HepG2 (cell line): ENCODE results near the gene CNOT6. TPM values are rescaled to one million over a fixed set of nuclear protein-coding genes. Genes with fewer than 3 reads are reported as not detected.

Experiments used
- ATRX ChIP-seq: sonication (generic); formaldehyde crosslinking; IDR thresholded peaks from 2 replicates; pipeline ENCODE4 v1.4.0; 2020; ENCODE audit warnings: missing genetic modification reagents, borderline replicate concordance
- CENPT ChIP-seq: sonication (generic); formaldehyde crosslinking; IDR thresholded peaks from 2 replicates; pipeline ENCODE4 v1.8.0; 2022; ENCODE audit warnings: low read depth, mild to moderate bottlenecking, moderate library complexity, missing genetic modification reagents
- ERF ChIP-seq: IDR thresholded peaks from 2 replicates; pipeline ENCODE4 v1.6.1; 2018; ENCODE audit warnings: missing biosample characterization, missing genetic modification reagents
- FOXK1 ChIP-seq: sonication (generic); formaldehyde crosslinking; IDR thresholded peaks from 2 replicates; pipeline ENCODE4 v1.4.0; 2020; ENCODE audit warnings: low read depth, missing genetic modification reagents, borderline replicate concordance
- KDM2A ChIP-seq: sonication (generic); formaldehyde crosslinking; IDR thresholded peaks from 2 replicates; pipeline ENCODE4 v1.4.0; 2020; ENCODE audit warnings: low read depth, missing genetic modification reagents, borderline replicate concordance
- KLF6 ChIP-seq: IDR thresholded peaks from 2 replicates; pipeline ENCODE4 v1.8.0; 2016; ENCODE audit warnings: missing biosample characterization, missing genetic modification reagents
- KMT2B ChIP-seq: IDR thresholded peaks from 2 replicates; pipeline ENCODE4 v1.6.1; 2016; ENCODE audit warnings: missing genetic modification reagents, missing compliant biosample characterization
- NFYB ChIP-seq: sonication (generic); formaldehyde crosslinking; IDR thresholded peaks from 2 replicates; pipeline ENCODE4 v1.4.0; 2020; ENCODE audit warnings: missing genetic modification reagents
- NKX3-1 ChIP-seq: sonication (generic); formaldehyde crosslinking; IDR thresholded peaks from 2 replicates; pipeline ENCODE4 v1.5.0; 2020; ENCODE audit warnings: missing genetic modification reagents
- NR2C2 ChIP-seq: sonication (generic); formaldehyde crosslinking; IDR thresholded peaks from 2 replicates; pipeline ENCODE4 v1.4.0; 2020; ENCODE audit warnings: missing genetic modification reagents, mild to moderate bottlenecking, moderate library complexity, borderline replicate concordance
- PAF1 ChIP-seq: IDR thresholded peaks from 2 replicates; pipeline ENCODE4 v1.6.1; 2016; ENCODE audit warnings: missing genetic modification reagents, missing compliant biosample characterization
- PHB2 ChIP-seq: fragments of 450-650 bp; IDR thresholded peaks from 2 replicates; pipeline ENCODE4 v1.6.1; 2018; ENCODE audit not compliant: partially characterized antibody
- PHF20 ChIP-seq: sonication (generic); formaldehyde crosslinking; IDR thresholded peaks from 2 replicates; pipeline ENCODE4 v1.5.0; 2020; ENCODE audit warnings: mild to moderate bottlenecking, missing genetic modification reagents
- PHF8 ChIP-seq: sonication (generic); formaldehyde crosslinking; IDR thresholded peaks from 2 replicates; pipeline ENCODE4 v1.5.0; 2020; ENCODE audit warnings: missing genetic modification reagents
- SP4 ChIP-seq: sonication (generic); formaldehyde crosslinking; IDR thresholded peaks from 2 replicates; pipeline ENCODE4 v1.8.1; 2023; ENCODE audit warnings: mild to moderate bottlenecking, missing genetic modification reagents
- STAG1 ChIP-seq: sonication (generic); formaldehyde crosslinking; IDR thresholded peaks from 2 replicates; pipeline ENCODE4 v1.4.0; 2020; ENCODE audit warnings: missing genetic modification reagents
- ZNF619 ChIP-seq: sonication (generic); formaldehyde crosslinking; IDR thresholded peaks from 2 replicates; pipeline ENCODE4 v1.4.0; 2020; ENCODE audit warnings: mild to moderate bottlenecking, missing genetic modification reagents
- ZNF629 ChIP-seq: sonication (generic); formaldehyde crosslinking; conservative IDR thresholded peaks from 2 replicates; pipeline ENCODE4 v1.5.0; 2020; ENCODE audit warnings: missing genetic modification reagents
- ZSCAN21 ChIP-seq: sonication (generic); formaldehyde crosslinking; IDR thresholded peaks from 2 replicates; pipeline ENCODE4 v1.8.0; 2022; ENCODE audit warnings: mild to moderate bottlenecking, missing genetic modification reagents, moderate library complexity, borderline replicate concordance
- polyA plus RNA-seq, 8 experiments: library from polyadenylated mRNA; depleted of rRNA in 3 of 8; stranded (reverse) in 7 of 8; unstranded in 1 of 8; fragments of >200 nt; fragmentation: Illumina TruSeq in 4 of 8; extraction: Trizol in 4 of 8; gene quantifications; 2 replicates each; pipeline versions ENCODE4 v1.2.1 to v1.2.3, GENCODE V29; 2011 to 2016; ENCODE audit warnings: low read depth in 4 of 8, missing spikeins in 1 of 8, mixed read lengths in 1 of 8; ENCODE audit not compliant: insufficient read depth in 1 of 8
- total RNA-seq, 5 experiments: library from RNA; depleted of rRNA; stranded (reverse); fragments of >200 nt; fragmentation: Illumina TruSeq; extraction: Trizol; gene quantifications; 2 replicates each; pipeline ENCODE4 v1.2.3, GENCODE V29; 2016; ENCODE audit warnings: low read depth in 1 of 5
- TF ChIP-seq, protein P1 (sequence below): sonication (generic); formaldehyde crosslinking; IDR thresholded peaks from 2 replicates; pipeline ENCODE4 v1.8.1; 2022; ENCODE audit warnings: low read depth, mild to moderate bottlenecking, missing genetic modification reagents
- TF ChIP-seq, protein P2 (sequence below): sonication (generic); formaldehyde crosslinking; IDR thresholded peaks from 2 replicates; pipeline ENCODE4 v1.8.0; 2022; ENCODE audit warnings: low read depth, missing genetic modification reagents
- TF ChIP-seq, protein P3 (sequence below): sonication (generic); formaldehyde crosslinking; IDR thresholded peaks from 2 replicates; pipeline ENCODE4 v1.5.0; 2020; ENCODE audit warnings: missing genetic modification reagents
- TF ChIP-seq, protein P4 (sequence below): IDR thresholded peaks from 2 replicates; pipeline ENCODE4 v1.6.1; 2016; ENCODE audit warnings: missing compliant biosample characterization, missing genetic modification reagents, borderline replicate concordance
- TF ChIP-seq, protein P5 (sequence below): sonication (generic); formaldehyde crosslinking; IDR thresholded peaks from 2 replicates; pipeline ENCODE4 v1.4.0; 2020; ENCODE audit warnings: missing genetic modification reagents

The CNOT6 gene
- total and polyA plus RNA-seq, 2 of the 13 experiments (the other 11 are each of a cell fraction or from before 2014, with no cell fraction given), result 8.8 to 9.1 TPM

DNA sequence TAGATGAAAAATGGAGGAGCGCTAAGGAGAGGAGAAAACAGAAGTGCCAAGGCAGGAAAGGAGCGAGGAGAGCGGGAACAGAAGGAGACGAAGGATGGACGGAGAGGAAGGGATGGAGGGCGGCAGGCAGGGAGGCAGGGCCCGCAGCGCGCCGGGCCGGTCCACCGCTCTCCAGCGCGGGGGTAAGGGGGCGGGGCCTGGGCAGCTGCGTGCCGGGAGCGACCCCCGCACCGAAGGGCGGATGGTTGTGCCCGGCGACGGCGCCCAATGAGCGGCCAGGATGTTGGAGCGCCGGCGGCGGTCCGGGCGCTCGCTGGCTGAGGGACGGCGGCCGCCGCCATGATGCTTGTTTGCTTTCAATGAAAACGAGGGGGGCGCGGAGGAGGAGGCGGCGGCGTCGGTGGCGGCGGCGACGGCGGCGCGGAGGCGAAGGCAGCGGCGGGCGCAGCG lies at the start of gene CNOT6 (continued):
- TF ChIP-seq, protein P1, sequence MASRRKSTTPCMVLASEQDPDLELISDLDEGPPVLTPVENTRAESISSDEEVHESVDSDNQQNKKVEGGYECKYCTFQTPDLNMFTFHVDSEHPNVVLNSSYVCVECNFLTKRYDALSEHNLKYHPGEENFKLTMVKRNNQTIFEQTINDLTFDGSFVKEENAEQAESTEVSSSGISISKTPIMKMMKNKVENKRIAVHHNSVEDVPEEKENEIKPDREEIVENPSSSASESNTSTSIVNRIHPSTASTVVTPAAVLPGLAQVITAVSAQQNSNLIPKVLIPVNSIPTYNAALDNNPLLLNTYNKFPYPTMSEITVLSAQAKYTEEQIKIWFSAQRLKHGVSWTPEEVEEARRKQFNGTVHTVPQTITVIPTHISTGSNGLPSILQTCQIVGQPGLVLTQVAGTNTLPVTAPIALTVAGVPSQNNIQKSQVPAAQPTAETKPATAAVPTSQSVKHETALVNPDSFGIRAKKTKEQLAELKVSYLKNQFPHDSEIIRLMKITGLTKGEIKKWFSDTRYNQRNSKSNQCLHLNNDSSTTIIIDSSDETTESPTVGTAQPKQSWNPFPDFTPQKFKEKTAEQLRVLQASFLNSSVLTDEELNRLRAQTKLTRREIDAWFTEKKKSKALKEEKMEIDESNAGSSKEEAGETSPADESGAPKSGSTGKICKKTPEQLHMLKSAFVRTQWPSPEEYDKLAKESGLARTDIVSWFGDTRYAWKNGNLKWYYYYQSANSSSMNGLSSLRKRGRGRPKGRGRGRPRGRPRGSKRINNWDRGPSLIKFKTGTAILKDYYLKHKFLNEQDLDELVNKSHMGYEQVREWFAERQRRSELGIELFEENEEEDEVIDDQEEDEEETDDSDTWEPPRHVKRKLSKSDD, result peak; percentile 44; the same call in 1 of the 2 replicates
- TF ChIP-seq SP4 (CRISPR knock-in tag), result peak; percentile 99
- TF ChIP-seq NR2C2, result peak; percentile 39; the same call in 1 of the 2 replicates
- 0 out of 2 replicates have a peak, but pooled peaks have one; percentile 29 for TF ChIP-seq CENPT (CRISPR knock-in tag)
- peak; percentile 88 for TF ChIP-seq NFYB (CRISPR knock-in tag)
- 0 out of 2 replicates have a peak, but pooled peaks have one; percentile 41 for TF ChIP-seq FOXK1 (CRISPR knock-in tag)
- TF ChIP-seq STAG1 (CRISPR knock-in tag), result no peak
- peak; percentile 51; the same call in 1 of the 2 replicates for TF ChIP-seq PHF20
- TF ChIP-seq ZNF629 (CRISPR knock-in tag), result no peak; the same call in 1 of the 2 replicates
- TF ChIP-seq ERF (CRISPR knock-in tag), result no peak
- peak; percentile 78; the same call in 1 of the 2 replicates for TF ChIP-seq KDM2A (CRISPR knock-in tag)
- TF ChIP-seq KMT2B (CRISPR knock-in tag), result peak; percentile 79
- TF ChIP-seq, protein P2, sequence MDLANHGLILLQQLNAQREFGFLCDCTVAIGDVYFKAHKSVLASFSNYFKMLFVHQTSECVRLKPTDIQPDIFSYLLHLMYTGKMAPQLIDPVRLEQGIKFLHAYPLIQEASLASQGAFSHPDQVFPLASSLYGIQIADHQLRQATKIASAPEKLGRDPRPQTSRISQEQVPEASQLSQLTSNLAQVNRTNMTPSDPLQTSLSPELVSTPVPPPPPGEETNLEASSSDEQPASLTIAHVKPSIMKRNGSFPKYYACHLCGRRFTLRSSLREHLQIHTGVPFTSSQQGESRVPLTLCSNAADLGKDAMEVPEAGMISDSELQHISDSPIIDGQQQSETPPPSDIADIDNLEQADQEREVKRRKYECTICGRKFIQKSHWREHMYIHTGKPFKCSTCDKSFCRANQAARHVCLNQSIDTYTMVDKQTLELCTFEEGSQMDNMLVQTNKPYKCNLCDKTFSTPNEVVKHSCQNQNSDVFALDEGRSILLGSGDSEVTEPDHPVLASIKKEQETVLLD (CRISPR knock-in tag), result peak; percentile 97
- TF ChIP-seq NKX3-1 (CRISPR knock-in tag), result 0 out of 2 replicates have a peak, but pooled peaks have one; percentile 41
- TF ChIP-seq PHF8, result peak; percentile 65
- no peak for TF ChIP-seq ATRX (CRISPR knock-in tag)
- TF ChIP-seq ZSCAN21 (CRISPR knock-in tag), result no peak; the same call in 1 of the 2 replicates
- TF ChIP-seq, protein P3, sequence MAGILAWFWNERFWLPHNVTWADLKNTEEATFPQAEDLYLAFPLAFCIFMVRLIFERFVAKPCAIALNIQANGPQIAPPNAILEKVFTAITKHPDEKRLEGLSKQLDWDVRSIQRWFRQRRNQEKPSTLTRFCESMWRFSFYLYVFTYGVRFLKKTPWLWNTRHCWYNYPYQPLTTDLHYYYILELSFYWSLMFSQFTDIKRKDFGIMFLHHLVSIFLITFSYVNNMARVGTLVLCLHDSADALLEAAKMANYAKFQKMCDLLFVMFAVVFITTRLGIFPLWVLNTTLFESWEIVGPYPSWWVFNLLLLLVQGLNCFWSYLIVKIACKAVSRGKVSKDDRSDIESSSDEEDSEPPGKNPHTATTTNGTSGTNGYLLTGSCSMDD (CRISPR knock-in tag), result no peak
- TF ChIP-seq PAF1, result no peak
- peak; percentile 74 for TF ChIP-seq KLF6
- peak; percentile 55; the same call in 1 of the 2 replicates for TF ChIP-seq ZNF619 (CRISPR knock-in tag)
- TF ChIP-seq, protein P4, sequence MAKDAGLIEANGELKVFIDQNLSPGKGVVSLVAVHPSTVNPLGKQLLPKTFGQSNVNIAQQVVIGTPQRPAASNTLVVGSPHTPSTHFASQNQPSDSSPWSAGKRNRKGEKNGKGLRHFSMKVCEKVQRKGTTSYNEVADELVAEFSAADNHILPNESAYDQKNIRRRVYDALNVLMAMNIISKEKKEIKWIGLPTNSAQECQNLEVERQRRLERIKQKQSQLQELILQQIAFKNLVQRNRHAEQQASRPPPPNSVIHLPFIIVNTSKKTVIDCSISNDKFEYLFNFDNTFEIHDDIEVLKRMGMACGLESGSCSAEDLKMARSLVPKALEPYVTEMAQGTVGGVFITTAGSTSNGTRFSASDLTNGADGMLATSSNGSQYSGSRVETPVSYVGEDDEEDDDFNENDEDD (CRISPR knock-in tag), result peak; percentile 49; the same call in 1 of the 2 replicates
- TF ChIP-seq PHB2, result no peak
- TF ChIP-seq, protein P5, sequence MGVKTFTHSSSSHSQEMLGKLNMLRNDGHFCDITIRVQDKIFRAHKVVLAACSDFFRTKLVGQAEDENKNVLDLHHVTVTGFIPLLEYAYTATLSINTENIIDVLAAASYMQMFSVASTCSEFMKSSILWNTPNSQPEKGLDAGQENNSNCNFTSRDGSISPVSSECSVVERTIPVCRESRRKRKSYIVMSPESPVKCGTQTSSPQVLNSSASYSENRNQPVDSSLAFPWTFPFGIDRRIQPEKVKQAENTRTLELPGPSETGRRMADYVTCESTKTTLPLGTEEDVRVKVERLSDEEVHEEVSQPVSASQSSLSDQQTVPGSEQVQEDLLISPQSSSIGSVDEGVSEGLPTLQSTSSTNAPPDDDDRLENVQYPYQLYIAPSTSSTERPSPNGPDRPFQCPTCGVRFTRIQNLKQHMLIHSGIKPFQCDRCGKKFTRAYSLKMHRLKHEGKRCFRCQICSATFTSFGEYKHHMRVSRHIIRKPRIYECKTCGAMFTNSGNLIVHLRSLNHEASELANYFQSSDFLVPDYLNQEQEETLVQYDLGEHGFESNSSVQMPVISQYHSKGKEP (CRISPR knock-in tag), result no peak
